ENCODE data around the gene SIX5. TPM values are rescaled to one million over a fixed set of nuclear protein-coding genes. Genes with fewer than 3 reads are reported as not detected.

The SIX5 gene
- polyA plus RNA-seq, 2 of the 4 experiments (the other 2 are of a cell fraction) = 8.9 to 24.7 TPM

DNA sequence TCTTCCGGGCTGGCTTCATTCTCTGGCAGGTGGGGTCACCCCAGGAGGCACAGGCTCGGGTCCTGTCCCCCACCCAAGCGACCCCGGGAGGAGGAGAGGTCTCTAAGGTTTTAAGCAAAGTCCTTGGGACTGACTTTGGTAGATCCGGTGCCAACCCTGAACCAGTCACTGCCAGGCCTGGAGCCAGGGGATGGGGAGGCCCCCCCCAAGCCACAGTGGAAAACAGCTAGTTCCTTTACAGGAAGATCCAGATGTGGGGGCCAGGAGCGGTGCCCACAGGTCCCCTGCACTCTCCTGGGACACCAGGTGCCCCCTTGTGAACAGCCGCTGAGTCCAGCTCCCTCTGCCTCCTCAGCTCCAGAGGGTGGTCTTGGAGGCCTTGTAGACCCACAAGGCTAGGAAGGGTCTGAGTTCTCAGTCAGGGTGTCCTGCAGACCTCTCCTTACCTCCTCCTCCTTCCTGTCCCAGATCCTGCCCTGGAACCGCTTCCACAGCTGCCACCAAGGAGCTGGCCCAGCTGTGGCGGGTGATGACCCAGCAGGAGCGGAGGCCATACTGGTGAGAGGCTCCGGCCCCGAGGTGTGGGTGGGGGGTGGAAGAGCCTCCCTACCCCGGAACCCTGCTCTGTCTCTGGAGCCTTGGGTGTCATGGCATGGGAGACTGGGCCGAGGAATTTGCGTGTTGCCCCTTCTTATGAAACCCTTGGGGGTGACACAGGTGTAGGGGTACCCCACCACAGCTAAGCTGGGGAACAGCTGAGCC is 6.0 kb downstream of the SIX5 start:
- CTCF ChIA-PET = interaction anchor here (1.1 to 74.3 kb wide), 9 partner anchors 8 to 89 kb away, joined by 3 to 2204 read pairs (median 6); partner anchors contain the start of genes DMPK, DMWD, QPCTL and RSPH6A

DNA sequence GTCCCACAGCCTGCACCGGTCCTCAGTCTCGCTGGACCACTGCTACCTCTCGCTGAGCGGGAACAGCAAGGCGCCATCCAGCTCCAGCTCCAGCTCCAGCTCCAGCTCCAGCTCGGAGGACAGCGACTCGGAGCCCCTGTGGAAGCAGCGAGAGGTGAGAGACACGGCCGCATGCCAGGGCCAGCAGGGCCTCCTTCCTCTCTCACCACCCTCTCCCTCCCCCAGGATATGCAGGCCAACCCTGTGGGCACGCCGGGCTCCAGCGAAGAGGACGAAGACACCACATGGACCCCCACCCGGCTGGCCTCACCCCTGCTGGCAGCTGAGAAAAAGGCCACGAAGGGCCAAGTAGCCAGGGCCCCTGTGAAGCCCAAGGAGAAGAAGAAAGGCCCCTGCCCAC is 7.3 kb downstream of the SIX5 start:
- POLR2A ChIA-PET = interaction anchor here (1.2 kb wide), 1 partner anchor 69 kb away, joined by 3 read pairs; the partner anchor contains the start of gene QPCTL
- WGBS (ENCODE audit: missing lambda C conversion rate) = 82% methylated on average over 17 of the region's 17 CpGs
- no peak for ATAC-seq
- TF ChIP-seq, protein P1, sequence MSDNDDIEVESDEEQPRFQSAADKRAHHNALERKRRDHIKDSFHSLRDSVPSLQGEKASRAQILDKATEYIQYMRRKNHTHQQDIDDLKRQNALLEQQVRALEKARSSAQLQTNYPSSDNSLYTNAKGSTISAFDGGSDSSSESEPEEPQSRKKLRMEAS (IDR thresholded peaks at IDR 0.05) = no peak
- no peak for TF ChIP-seq HOXA7 (CRISPR knock-in tag; IDR thresholded peaks at IDR 0.05)
- TF ChIP-seq HOXB5 (CRISPR knock-in tag; IDR thresholded peaks at IDR 0.05) = no peak
- TF ChIP-seq, protein P2, sequence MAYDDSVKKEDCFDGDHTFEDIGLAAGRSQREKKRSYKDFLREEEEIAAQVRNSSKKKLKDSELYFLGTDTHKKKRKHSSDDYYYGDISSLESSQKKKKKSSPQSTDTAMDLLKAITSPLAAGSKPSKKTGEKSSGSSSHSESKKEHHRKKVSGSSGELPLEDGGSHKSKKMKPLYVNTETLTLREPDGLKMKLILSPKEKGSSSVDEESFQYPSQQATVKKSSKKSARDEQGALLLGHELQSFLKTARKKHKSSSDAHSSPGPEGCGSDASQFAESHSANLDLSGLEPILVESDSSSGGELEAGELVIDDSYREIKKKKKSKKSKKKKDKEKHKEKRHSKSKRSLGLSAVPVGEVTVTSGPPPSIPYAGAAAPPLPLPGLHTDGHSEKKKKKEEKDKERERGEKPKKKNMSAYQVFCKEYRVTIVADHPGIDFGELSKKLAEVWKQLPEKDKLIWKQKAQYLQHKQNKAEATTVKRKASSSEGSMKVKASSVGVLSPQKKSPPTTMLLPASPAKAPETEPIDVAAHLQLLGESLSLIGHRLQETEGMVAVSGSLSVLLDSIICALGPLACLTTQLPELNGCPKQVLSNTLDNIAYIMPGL (CRISPR knock-in tag; IDR thresholded peaks at IDR 0.05; ENCODE audit: borderline replicate concordance) = no peak
- no peak for TF ChIP-seq EP300 (IDR thresholded peaks at IDR 0.05)
- TF ChIP-seq RNF2 (IDR thresholded peaks at IDR 0.05; ENCODE audit: borderline replicate concordance, low read depth) = no peak
- TF ChIP-seq RFX5 (IDR thresholded peaks at IDR 0.05) = no peak
- TF ChIP-seq EHF (CRISPR knock-in tag; IDR thresholded peaks at IDR 0.05) = no peak
- TF ChIP-seq SREBF2 (IDR thresholded peaks at IDR 0.05) = no peak
- FAIRE-seq = no peak
- no peak overlapping the region for H3K4me3 ChIP-seq
- H3K9me3 ChIP-seq = no peaks in the 10 kb centered on the region
- H3K4me2 ChIP-seq = no peak overlapping the region
- peaks cover 8% of the 10 kb centered on the region for H3K4me1 ChIP-seq
- CTCF ChIA-PET = interaction anchor here (1.8 to 74.3 kb wide), 5 partner anchors 6 to 69 kb away, joined by 6 to 2204 read pairs (median 96); partner anchors contain the start of genes DMPK, DMWD, QPCTL and RSPH6A
- DNase-seq (ENCODE audit: low read depth in 1 of 2, low spot score in 1 of 2) = no peak
- no peak overlapping the region for H3K27ac ChIP-seq

More for the DNA sequence above, 6.0 kb downstream of the SIX5 start:
- no peak for ATAC-seq
- Histone ChIP-seq H3K27ac (no peak overlapping the region), H3K4me3 (no peak overlapping the region), H3K4me2 (no peak overlapping the region), H3K4me1 (peaks cover 13% of the 10 kb centered on the region), H3K9me3 (no peaks in the 10 kb centered on the region)
- no peak for DNase-seq (ENCODE audit: low read depth in 1 of 2, low spot score in 1 of 2)
- FAIRE-seq = no peak
- TF ChIP-seq HOXB13 (CRISPR knock-in tag; IDR thresholded peaks at IDR 0.05; ENCODE audit: low read depth) (no peak), ZFP36 (IDR thresholded peaks at IDR 0.05; ENCODE audit: borderline replicate concordance, partially characterized antibody) (no peak), CBX2 (IDR thresholded peaks at IDR 0.05; ENCODE audit: borderline replicate concordance, low read depth) (no peak), SREBF2 (IDR thresholded peaks at IDR 0.05) (no peak), EP300 (IDR thresholded peaks at IDR 0.05) (no peak), ZNF302 (CRISPR knock-in tag; IDR thresholded peaks at IDR 0.05) (no peak), HOXB5 (CRISPR knock-in tag; IDR thresholded peaks at IDR 0.05) (no peak), EHF (CRISPR knock-in tag; IDR thresholded peaks at IDR 0.05) (no peak), PHF8 (IDR thresholded peaks at IDR 0.05; ENCODE audit: borderline replicate concordance, low read depth) (no peak)
- TF ChIP-seq, protein P3, sequence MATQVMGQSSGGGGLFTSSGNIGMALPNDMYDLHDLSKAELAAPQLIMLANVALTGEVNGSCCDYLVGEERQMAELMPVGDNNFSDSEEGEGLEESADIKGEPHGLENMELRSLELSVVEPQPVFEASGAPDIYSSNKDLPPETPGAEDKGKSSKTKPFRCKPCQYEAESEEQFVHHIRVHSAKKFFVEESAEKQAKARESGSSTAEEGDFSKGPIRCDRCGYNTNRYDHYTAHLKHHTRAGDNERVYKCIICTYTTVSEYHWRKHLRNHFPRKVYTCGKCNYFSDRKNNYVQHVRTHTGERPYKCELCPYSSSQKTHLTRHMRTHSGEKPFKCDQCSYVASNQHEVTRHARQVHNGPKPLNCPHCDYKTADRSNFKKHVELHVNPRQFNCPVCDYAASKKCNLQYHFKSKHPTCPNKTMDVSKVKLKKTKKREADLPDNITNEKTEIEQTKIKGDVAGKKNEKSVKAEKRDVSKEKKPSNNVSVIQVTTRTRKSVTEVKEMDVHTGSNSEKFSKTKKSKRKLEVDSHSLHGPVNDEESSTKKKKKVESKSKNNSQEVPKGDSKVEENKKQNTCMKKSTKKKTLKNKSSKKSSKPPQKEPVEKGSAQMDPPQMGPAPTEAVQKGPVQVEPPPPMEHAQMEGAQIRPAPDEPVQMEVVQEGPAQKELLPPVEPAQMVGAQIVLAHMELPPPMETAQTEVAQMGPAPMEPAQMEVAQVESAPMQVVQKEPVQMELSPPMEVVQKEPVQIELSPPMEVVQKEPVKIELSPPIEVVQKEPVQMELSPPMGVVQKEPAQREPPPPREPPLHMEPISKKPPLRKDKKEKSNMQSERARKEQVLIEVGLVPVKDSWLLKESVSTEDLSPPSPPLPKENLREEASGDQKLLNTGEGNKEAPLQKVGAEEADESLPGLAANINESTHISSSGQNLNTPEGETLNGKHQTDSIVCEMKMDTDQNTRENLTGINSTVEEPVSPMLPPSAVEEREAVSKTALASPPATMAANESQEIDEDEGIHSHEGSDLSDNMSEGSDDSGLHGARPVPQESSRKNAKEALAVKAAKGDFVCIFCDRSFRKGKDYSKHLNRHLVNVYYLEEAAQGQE (IDR thresholded peaks at IDR 0.05) = no peak
- TF ChIP-seq, protein P4, sequence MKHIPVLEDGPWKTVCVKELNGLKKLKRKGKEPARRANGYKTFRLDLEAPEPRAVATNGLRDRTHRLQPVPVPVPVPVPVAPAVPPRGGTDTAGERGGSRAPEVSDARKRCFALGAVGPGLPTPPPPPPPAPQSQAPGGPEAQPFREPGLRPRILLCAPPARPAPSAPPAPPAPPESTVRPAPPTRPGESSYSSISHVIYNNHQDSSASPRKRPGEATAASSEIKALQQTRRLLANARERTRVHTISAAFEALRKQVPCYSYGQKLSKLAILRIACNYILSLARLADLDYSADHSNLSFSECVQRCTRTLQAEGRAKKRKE (CRISPR knock-in tag; IDR thresholded peaks at IDR 0.05; ENCODE audit: low read depth) = no peak
- POLR2A ChIA-PET = no interaction called here
- WGBS (ENCODE audit: missing lambda C conversion rate) = 86% methylated on average over 14 of the region's 15 CpGs

Measured in A549 (cell line).